Activated T-cell treated with anti-CD3 and anti-CD28 coated beads for 24 hours (primary cell): ENCODE measurements around the gene ATG4C.
"Not testable (repeated sequence)": the region's sequence is repeated elsewhere in the genome, so short reads cannot be mapped to it uniquely, and the experiment has no call there.

Experiments
- DNase-seq: peaks from one replicate; pipeline ENCODE4 v3.0.0-alpha.2; 2020; ENCODE audit warnings: low read depth

The ATG4C gene

GRCh38 chr1:62783736-62784508 lies at the start of gene ATG4C:
Gene ATG4C (plus strand): TSS chr1:62784132. CDS start chr1:62803787, 19,655 bp downstream.
- peak; percentile 90 for DNase-seq

- DNase-seq, result no peak
Observed at GRCh38 chr1:62735491-62736171, 48.3 kb upstream of the ATG4C start.

GRCh38 chr1:62740701-62741100 lies 43.2 kb upstream of the ATG4C start:
- DNase-seq, result not testable (repeated sequence)

- no peak for DNase-seq
Observed at GRCh38 chr1:62744611-62745577, 39.0 kb upstream of the ATG4C start.

GRCh38 chr1:62746086-62746808 lies 37.7 kb upstream of the ATG4C start:
- no peak for DNase-seq

GRCh38 chr1:62746809-62747138 lies 37.2 kb upstream of the ATG4C start:
- DNase-seq, result no peak

GRCh38 chr1:62753031-62753965 lies 30.6 kb upstream of the ATG4C start:
- no peak for DNase-seq

- not testable (repeated sequence) for DNase-seq
Observed at GRCh38 chr1:62754938-62755337, 29.0 kb upstream of the ATG4C start.

GRCh38 chr1:62756255-62756884 lies 27.6 kb upstream of the ATG4C start:
- DNase-seq, result not testable (repeated sequence)

GRCh38 chr1:62759232-62759875 lies 24.6 kb upstream of the ATG4C start:
- not testable (repeated sequence) for DNase-seq

- DNase-seq, result not testable (repeated sequence)
Observed at GRCh38 chr1:62760021-62760782, 23.7 kb upstream of the ATG4C start.

GRCh38 chr1:62761223-62761870 lies 22.6 kb upstream of the ATG4C start:
- DNase-seq, result not testable (repeated sequence)

GRCh38 chr1:62762027-62762426 lies 21.9 kb upstream of the ATG4C start:
- DNase-seq, result not testable (repeated sequence)

- DNase-seq, result no peak
Observed at GRCh38 chr1:62765981-62766380, 18.0 kb upstream of the ATG4C start.

- not testable (repeated sequence) for DNase-seq
Observed at GRCh38 chr1:62768551-62768950, 15.4 kb upstream of the ATG4C start.

- DNase-seq, result no peak
Observed at GRCh38 chr1:62772607-62773295, 11.2 kb upstream of the ATG4C start.

GRCh38 chr1:62774006-62774405 lies 9.9 kb upstream of the ATG4C start:
- DNase-seq, result no peak
